HG03342 (cell line): ENCODE data around the gene LRRC37A3.
"Not testable (repeated sequence)": the region's sequence is repeated elsewhere in the genome, so short reads cannot be mapped to it uniquely, and the experiment has no call there.

Experiments
- ATAC-seq: cut with Tn5 transposase; IDR thresholded peaks from one replicate; pipeline ENCODE4 v1.9.1; 2021; ENCODE audit warnings: mild to moderate bottlenecking, moderate library complexity; ENCODE audit not compliant: unreplicated experiment

Gene LRRC37A3

GRCh38 chr17:64919289-64920025, at the start of gene LRRC37A3:
TSS of gene LRRC37A3 (minus strand) at chr17:64919478. CDS start at chr17:64897257, 22,221 bp downstream.
- peak; percentile 88 for ATAC-seq

DNA sequence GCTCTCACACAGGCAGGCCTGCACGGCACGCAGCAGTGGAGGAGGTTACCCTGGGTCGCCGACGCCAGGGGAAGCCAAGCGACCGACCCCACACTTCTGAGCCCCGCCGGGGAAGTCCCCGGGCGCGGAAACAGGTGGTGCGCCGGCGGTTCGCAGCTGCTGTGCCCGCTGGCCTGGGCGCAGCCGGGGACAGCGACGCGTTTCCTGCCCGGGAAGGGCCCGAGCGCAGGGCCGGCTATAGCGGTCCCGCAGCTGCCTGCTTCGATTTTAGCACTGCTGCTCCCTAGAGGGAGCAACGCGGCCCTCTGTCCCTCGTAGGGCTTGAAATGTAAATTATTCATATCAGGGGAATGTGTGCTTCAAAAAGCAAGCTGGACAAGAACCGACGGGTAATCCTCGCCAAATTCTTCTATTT, 46.6 kb upstream of the LRRC37A3 start:
- ATAC-seq: peak; percentile 92

GRCh38 chr17:64965256-64965872, 46.1 kb upstream of the LRRC37A3 start:
- not testable (repeated sequence) for ATAC-seq

DNA sequence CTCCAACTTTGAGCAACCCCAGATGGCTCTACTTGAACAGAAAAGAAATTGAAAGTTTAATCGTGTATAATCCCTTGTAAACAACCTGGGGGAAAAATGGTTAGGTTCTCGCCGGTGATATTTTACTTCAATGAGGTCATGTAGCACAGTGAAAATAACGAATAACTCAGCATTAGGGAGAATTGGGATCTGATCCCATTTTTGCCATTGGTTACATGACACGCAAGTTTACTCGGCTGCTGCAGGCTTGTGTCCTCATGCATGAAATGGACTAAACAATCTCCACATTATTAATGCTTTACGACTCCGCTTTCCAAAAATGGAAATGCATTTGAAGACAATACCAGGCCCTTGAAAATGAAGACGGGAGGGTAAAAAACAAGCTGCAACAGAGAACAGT, 45.5 kb upstream of the LRRC37A3 start:
- ATAC-seq: no peak

DNA sequence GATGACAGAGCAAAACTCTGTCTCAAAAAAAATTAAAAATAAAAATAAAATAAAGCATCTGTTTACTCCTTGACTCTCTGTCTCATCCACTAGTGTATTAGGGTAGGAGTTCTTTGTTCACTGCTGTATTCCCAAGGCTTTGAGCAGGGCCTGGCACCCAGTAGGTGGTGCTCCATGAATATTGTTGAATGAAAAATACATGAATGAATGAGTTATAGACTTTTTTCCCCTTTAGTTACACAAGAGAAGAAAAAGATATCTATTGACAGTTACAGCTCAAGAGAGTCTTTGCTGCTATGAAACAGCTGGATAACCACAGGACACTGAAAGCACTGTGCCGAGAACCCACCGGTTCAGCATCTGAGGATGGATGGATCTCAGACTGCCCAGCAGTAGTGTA, 44.5 kb upstream of the LRRC37A3 start:
- not testable (repeated sequence) for ATAC-seq

- ATAC-seq: peak; percentile 38
Measured at GRCh38 chr17:64961563-64962378, 42.5 kb upstream of the LRRC37A3 start.

- no peak for ATAC-seq
Measured at GRCh38 chr17:64951877-64952276, 32.6 kb upstream of the LRRC37A3 start.

DNA sequence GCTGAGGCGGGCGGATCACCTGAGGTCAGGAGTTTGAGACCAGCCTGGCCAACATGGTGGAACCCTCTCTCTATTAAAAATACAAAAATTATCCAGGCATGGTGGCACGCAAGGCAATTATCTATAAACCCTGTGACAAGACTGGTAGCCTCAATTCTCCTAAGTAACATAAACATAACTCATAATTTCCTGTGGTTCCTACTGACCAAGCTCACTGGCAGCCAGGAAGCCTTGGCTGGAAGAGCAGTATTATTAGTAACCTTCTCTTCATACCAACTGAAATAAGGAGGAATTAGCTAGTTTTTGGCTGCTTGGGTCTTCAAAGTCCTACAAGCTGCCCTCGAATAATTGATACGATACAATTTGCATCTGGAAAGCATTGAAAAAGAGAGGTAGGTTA, 31.6 kb upstream of the LRRC37A3 start:
- ATAC-seq: no peak

GRCh38 chr17:64947152-64947551, 27.9 kb upstream of the LRRC37A3 start:
- ATAC-seq: no peak

GRCh38 chr17:64941761-64942160, 22.5 kb upstream of the LRRC37A3 start:
- no peak for ATAC-seq

- no peak for ATAC-seq
Measured at GRCh38 chr17:64941045-64941444, 21.8 kb upstream of the LRRC37A3 start.

- no peak for ATAC-seq
Measured at GRCh38 chr17:64940055-64940454, 20.8 kb upstream of the LRRC37A3 start.

GRCh38 chr17:64938925-64939474, 19.7 kb upstream of the LRRC37A3 start:
- ATAC-seq: no peak

DNA sequence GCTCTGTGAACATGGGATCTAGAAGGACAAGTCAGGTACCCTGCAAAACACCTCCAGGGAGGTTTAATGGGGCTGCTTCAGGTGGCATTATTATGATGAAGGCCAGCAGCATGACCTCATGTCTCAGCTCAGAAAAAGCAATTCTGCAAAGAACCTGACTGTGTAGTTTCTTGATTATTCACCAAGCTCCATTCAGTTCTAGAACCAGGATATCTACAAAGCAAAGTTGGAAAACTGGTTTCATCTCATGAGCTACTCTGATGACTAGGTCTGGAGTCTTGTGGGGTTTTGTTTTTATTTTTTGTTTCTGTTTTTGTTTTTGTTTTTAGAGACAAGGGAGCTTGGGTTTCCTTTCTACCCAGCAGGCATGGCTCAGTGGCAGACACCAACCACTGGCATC, 19.0 kb upstream of the LRRC37A3 start:
- no peak for ATAC-seq

GRCh38 chr17:64936117-64936516, 16.8 kb upstream of the LRRC37A3 start:
- no peak for ATAC-seq

DNA sequence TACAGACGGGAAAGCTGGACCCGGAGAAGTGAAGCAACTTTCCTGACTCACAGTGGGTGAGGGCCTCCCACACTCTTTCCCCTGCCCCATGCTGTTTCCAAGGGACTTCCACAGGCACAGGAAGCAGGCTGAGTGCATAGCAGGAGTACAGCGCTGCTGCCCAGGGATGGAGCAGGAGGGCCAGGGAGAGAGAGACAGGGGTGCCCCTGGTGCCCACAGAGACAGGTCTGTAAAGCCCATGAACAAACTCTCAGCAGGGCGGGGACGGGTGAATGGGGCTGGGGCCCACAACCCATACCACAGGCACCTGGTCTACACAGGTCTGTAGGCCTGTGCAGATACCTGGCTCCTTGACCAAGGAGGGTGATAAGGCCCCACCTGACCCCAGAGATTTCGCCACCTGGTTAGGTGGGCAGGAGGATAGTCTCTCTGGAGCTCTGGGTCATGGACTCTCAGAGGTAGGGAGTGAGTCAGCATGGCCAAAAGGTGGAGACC, 15.1 kb upstream of the LRRC37A3 start:
- not testable (repeated sequence) for ATAC-seq

- not testable (repeated sequence) for ATAC-seq
Measured at GRCh38 chr17:64932850-64933249, 13.6 kb upstream of the LRRC37A3 start.

GRCh38 chr17:64930374-64930773, 11.1 kb upstream of the LRRC37A3 start:
- not testable (repeated sequence) for ATAC-seq

GRCh38 chr17:64929419-64930209, 10.3 kb upstream of the LRRC37A3 start:
- ATAC-seq: not testable (repeated sequence)

DNA sequence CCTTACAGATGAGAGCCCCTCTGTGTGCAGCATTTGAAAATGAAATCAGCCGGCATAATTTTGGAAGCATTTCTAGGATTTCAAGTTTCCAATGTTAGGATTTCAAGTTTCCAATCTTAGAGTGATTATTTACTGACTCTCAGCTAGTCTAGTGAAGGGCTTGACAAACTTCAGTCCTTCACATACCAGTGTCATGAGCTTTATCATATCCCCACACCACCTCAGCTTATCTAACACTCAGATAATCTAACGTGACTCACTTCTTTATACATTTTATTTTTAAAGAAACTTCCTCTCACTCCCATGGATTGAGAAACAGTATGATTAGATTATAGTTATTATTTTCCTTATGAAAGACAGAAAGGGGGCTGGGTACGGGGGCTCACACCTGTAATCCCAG, 9.4 kb upstream of the LRRC37A3 start:
- ATAC-seq: not testable (repeated sequence)
